K562 (cell line): ENCODE data around the gene GALNT16.

Experiments
- GATAD2A ChIP-seq: fragments of 450-650 bp; IDR thresholded peaks from 2 replicates; pipeline ENCODE4 v1.6.1; 2017
- HNRNPLL ChIP-seq: fragments of 200-400 bp; formaldehyde crosslinking; IDR thresholded peaks from 2 replicates; pipeline ENCODE4 v1.6.1; 2017; ENCODE audit warnings: low read length, low read depth, mild to moderate bottlenecking; ENCODE audit not compliant: poor library complexity, severe bottlenecking
- NR2F6 ChIP-seq: fragments of 450-650 bp; formaldehyde crosslinking; IDR thresholded peaks from 2 replicates; pipeline ENCODE4 v1.4.0; 2020; ENCODE audit warnings: mild to moderate bottlenecking
- TCF7L2 ChIP-seq: fragments of 150-350 bp; IDR thresholded peaks from 2 replicates; pipeline ENCODE4 v1.6.1; 2016; ENCODE audit warnings: low read depth, mild to moderate bottlenecking, low read length, moderate library complexity
- THRB ChIP-seq: fragments of 450-650 bp; formaldehyde crosslinking; conservative IDR thresholded peaks from 2 replicates; pipeline ENCODE4 v1.4.0; 2022; ENCODE audit warnings: mild to moderate bottlenecking, missing genetic modification characterization

DNA sequence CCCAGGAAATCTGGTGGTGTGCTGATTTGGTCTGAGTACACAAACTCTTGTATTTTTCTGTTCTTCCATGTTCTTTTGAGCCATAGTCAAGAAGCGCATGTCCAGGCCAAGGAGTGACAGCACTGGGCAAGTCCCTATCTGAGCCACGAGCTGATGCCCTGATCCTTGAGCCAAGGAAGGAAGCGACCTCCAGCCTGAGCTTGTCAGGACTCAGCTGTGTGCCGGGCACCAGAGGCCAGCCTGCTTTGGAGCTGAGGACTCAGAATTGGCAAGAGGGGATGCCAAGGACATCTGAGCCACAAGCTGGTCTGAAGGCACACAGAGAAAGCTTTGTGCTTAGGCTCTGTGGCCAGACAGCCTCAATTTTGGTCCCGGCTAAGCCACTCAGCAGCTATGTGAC, 52.6 kb downstream of the GALNT16 start:
- TF ChIP-seq GATAD2A: no peak
- no peak for TF ChIP-seq TCF7L2
- TF ChIP-seq HNRNPLL: no peak
- no peak for TF ChIP-seq THRB
- TF ChIP-seq NR2F6: no peak
